CD4-positive, alpha-beta T cell (primary cell): ENCODE data around the gene LMX1B. TPM values are rescaled to one million over a fixed set of nuclear protein-coding genes. Genes with fewer than 3 reads are reported as not detected.

Source experiments
- ATAC-seq: fragments of 200-7000 bp; cut with Tn5 transposase; one replicate; pipeline ENCODE4 v1.10.0; 2022; ENCODE audit warnings: mild to moderate bottlenecking; ENCODE audit not compliant: poor library complexity
- CTCF ChIA-PET: fragments of 350-600 bp; sonication (Branson Sonifier 250); formaldehyde crosslinking; loops from one replicate; lab custom pipeline; 2021; ENCODE audit warnings: antibody characterized with exemption, inconsistent platforms; lab: Charles Lee
- POLR2A ChIA-PET: fragments of 350-600 bp; sonication (Branson Sonifier 250); formaldehyde crosslinking; loops from one replicate; lab custom pipeline; 2021; ENCODE audit warnings: antibody characterized with exemption, inconsistent platforms; lab: Charles Lee
- DNase-seq, 14 experiments: peaks; one replicate each; pipeline ENCODE4 v3.0.0-alpha.2; 2013 to 2020; ENCODE audit warnings: mixed read lengths in 2 of 14
- H3K27ac ChIP-seq, 2 donors: one replicate each; pipeline versions ENCODE4 v1.5.1 to v1.7.0; 2013; ENCODE audit warnings: low read length in 2 of 2, low read depth in 1 of 2, mild to moderate bottlenecking in 1 of 2
- H3K27me3 ChIP-seq, 2 experiments: 1 replicate in 1 of 2; 2 replicates in 1 of 2; pipeline versions ENCODE4 v1.6.1 to v1.7.0; 2013; ENCODE audit warnings: low read length in 2 of 2, control low read depth in 1 of 2, mild to moderate bottlenecking in 1 of 2, moderate library complexity in 1 of 2; ENCODE audit not compliant: insufficient read depth in 2 of 2, control insufficient read depth in 1 of 2
- H3K36me3 ChIP-seq: one replicate; pipeline ENCODE4 v1.6.1; 2013; ENCODE audit warnings: low read length, control low read depth; ENCODE audit not compliant: insufficient read depth
- H3K4me1 ChIP-seq: one replicate; pipeline ENCODE4 v1.6.1; 2013; ENCODE audit warnings: low read length, control low read depth; ENCODE audit not compliant: insufficient read depth
- H3K4me3 ChIP-seq: one replicate; pipeline ENCODE4 v1.5.1; 2013; ENCODE audit warnings: mild to moderate bottlenecking, low read length, moderate library complexity
- H3K9me3 ChIP-seq, 2 experiments: 1 replicate in 1 of 2; 2 replicates in 1 of 2; pipeline versions ENCODE4 v1.6.1 to v1.7.0; 2013; ENCODE audit warnings: low read length in 2 of 2, mild to moderate bottlenecking in 2 of 2, control low read depth in 1 of 2, moderate library complexity in 1 of 2; ENCODE audit not compliant: control insufficient read depth in 1 of 2, insufficient read depth in 1 of 2
- H3K27ac Mint-ChIP-seq: one replicate; pipeline ENCODE4 v1.8.0; 2020; ENCODE audit warnings: mixed read lengths
- H3K27me3 Mint-ChIP-seq: one replicate; pipeline ENCODE4 v1.8.0; 2021; ENCODE audit warnings: mixed read lengths
- H3K36me3 Mint-ChIP-seq: one replicate; pipeline ENCODE4 v1.8.0; 2021; ENCODE audit warnings: low read depth, mixed read lengths
- H3K4me1 Mint-ChIP-seq: one replicate; pipeline ENCODE4 v1.8.0; 2021; ENCODE audit warnings: low read depth, mixed read lengths
- H3K4me3 Mint-ChIP-seq: one replicate; pipeline ENCODE4 v1.8.0; 2020; ENCODE audit warnings: mild to moderate bottlenecking, mixed read lengths
- H3K9me3 Mint-ChIP-seq: one replicate; pipeline ENCODE4 v1.8.0; 2020; ENCODE audit warnings: mixed read lengths
- CTCF ChIP-seq: fragments of 200-600 bp; IDR thresholded peaks from one replicate; pipeline ENCODE4 v1.8.0; 2022; ENCODE audit warnings: antibody characterized with exemption, mild to moderate bottlenecking
- intact Hi-C, 2 experiments: fragments of 100-400 bp; cut with DNase I in 1 of 2; cut with micrococcal nuclease in 1 of 2; formaldehyde crosslinking; loops; one replicate each; pipeline versions ENCODE4 v1.15.1 to v1.9.0; 2023 to 2025; cut with DNase I, micrococcal nuclease
- total RNA-seq, 174 experiments: library from RNA in 2 of 174; stranded (reverse) in 2 of 174; gene quantifications; one replicate each; pipeline ENCODE4 v1.2.3 and lab custom pipeline; 2021 to 2026

LMX1B gene
- total RNA-seq, 2 experiments from 2014 or later, result not detected

DNA sequence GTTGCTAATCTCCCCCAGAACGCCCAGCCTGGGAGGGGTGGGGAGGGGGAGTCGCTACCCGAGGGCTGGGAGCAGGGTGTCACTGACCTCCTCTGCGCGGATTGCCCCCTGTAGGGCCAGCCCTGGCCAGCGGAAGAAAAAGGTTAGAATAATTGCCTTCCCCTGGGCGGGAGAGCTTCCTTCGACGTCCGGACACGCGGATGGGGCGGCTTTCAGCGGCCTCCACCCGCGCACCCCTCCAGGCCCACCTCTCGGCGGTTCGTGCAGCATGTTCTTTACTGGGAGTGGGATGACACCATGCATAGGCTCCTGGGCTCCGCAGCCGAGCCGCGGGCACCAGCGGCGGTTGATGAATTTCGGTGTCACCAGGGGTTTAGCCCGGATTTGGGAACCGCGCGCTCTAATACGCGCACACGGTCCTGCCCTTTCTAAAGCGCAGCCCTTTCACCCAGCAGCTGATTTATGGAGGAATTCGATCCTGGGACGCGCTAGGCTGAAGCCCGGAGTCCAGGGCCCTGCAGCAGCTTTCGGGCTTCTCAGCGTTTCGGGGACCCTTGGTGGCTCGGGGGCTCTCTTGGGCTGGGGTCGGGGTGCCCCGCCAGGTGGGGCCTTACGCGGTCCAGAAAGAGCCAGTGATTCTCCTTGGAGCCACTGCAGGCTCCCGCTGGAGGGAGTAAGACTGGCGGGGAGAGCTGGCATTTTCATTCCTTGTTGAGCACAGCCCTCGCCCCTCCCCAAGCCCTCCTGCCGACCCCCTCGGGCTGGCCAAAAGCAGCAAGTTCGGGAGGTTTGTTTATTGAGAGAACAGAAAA is 10.1 kb downstream of the LMX1B start:
- H3K27ac ChIP-seq, result no peak overlapping the region
- H3K4me3 ChIP-seq, result no peak overlapping the region
- no peak for ATAC-seq
- intact Hi-C loops, result no loop called here
- Mint-ChIP-seq H3K27ac (no peak overlapping the region), H3K4me1 (peaks cover 11% of the 10 kb centered on the region), H3K27me3 (peaks cover 87% of the 10 kb centered on the region), H3K4me3 (no peak overlapping the region), H3K9me3 (no peaks in the 10 kb centered on the region), H3K36me3 (no peaks in the 10 kb centered on the region)
- H3K27me3 ChIP-seq, result peaks cover 90 to 98% of the 10 kb centered on the region in 2 experiments
- peaks cover 31% of the 10 kb centered on the region for H3K4me1 ChIP-seq
- ChIA-PET POLR2A (no interaction called here), CTCF (no interaction called here)
- no peak for DNase-seq
- TF ChIP-seq CTCF, result no peak
- peaks cover 0 to 43% of the 10 kb centered on the region in 2 experiments for H3K9me3 ChIP-seq
- no peaks in the 10 kb centered on the region for H3K36me3 ChIP-seq

- no peak overlapping the region for H3K4me3 Mint-ChIP-seq
- peaks cover 91 to 98% of the 10 kb centered on the region in 2 experiments for H3K27me3 ChIP-seq
- no peak overlapping the region for H3K27ac Mint-ChIP-seq
- CTCF ChIA-PET, result no interaction called here
- TF ChIP-seq CTCF, result no peak
- H3K36me3 Mint-ChIP-seq, result no peaks in the 10 kb centered on the region
- peaks cover 89% of the 10 kb centered on the region for H3K27me3 Mint-ChIP-seq
- no peak for ATAC-seq
- no peak for DNase-seq
- H3K9me3 ChIP-seq, result peaks cover 0 to 38% of the 10 kb centered on the region in 2 experiments
- no peak overlapping the region for H3K4me3 ChIP-seq
- POLR2A ChIA-PET, result no interaction called here
- H3K27ac ChIP-seq, result no peak overlapping the region
- intact Hi-C loops, result no loop called here
- no peaks in the 10 kb centered on the region for H3K9me3 Mint-ChIP-seq
- no peaks in the 10 kb centered on the region for H3K36me3 ChIP-seq
- peaks cover 31% of the 10 kb centered on the region for H3K4me1 ChIP-seq
- H3K4me1 Mint-ChIP-seq, result peaks cover 11% of the 10 kb centered on the region
Measured at GRCh38 chr9:126624479-126624826, 10.7 kb downstream of the LMX1B start.

DNA sequence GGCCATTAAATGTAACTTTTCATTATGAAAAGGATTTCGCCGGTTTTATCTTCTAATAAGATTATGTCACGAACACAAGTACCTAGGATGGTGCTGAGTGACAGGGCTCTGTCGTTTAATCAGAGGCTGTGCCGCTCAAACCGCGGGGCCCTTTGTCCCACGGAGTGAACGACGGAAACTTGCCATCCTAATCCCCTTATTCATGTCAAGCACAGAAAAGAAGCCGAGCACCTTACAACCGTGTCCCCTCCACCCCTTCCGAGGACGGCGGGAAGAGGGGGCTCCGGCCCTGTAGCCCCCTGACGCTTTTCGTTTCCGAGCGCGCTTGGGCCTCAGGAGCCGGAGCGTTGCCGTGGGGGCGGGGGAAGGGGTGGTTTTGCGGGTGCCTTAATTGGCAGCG is 11.2 kb downstream of the LMX1B start:
- intact Hi-C loops, result no loop called here
- DNase-seq (no peak), ATAC-seq (no peak)
- Histone ChIP-seq H3K27ac (no peak overlapping the region), H3K27me3 (peaks cover 87 to 97% of the 10 kb centered on the region in 2 experiments), H3K4me3 (no peak overlapping the region), H3K4me1 (peaks cover 31% of the 10 kb centered on the region), H3K9me3 (peaks cover 0 to 35% of the 10 kb centered on the region in 2 experiments), H3K36me3 (no peaks in the 10 kb centered on the region)
- no peak for TF ChIP-seq CTCF
- Mint-ChIP-seq H3K4me1 (peaks cover 8% of the 10 kb centered on the region), H3K27me3 (peaks cover 88% of the 10 kb centered on the region), H3K4me3 (peak overlapping the region; percentile 48), H3K9me3 (no peaks in the 10 kb centered on the region), H3K36me3 (no peaks in the 10 kb centered on the region), H3K27ac (no peak overlapping the region)
- CTCF ChIA-PET, result no interaction called here
- POLR2A ChIA-PET, result no interaction called here
